ENCODE measurements around the gene PRPF40A. TPM values are rescaled to one million over a fixed set of nuclear protein-coding genes. Genes with fewer than 3 reads are reported as not detected.

Gene PRPF40A
- total and polyA plus RNA-seq, 2 of the 13 experiments (the other 11 are each of a cell fraction or from before 2014, with no cell fraction given): 146 to 207 TPM

- TF ChIP-seq NFE2L1 (CRISPR knock-in tag; IDR thresholded peaks at IDR 0.05; ENCODE audit: borderline replicate concordance) (no peak), SALL1 (CRISPR knock-in tag; IDR thresholded peaks at IDR 0.05) (no peak), ZNF460 (CRISPR knock-in tag; IDR thresholded peaks at IDR 0.05; ENCODE audit: borderline replicate concordance) (no peak), TERF1 (CRISPR knock-in tag; IDR thresholded peaks at IDR 0.05) (no peak), ZC3H13 (CRISPR knock-in tag; IDR thresholded peaks at IDR 0.05) (no peak), TOE1 (CRISPR knock-in tag; IDR thresholded peaks at IDR 0.05) (no peak), ESRRA (CRISPR knock-in tag; IDR thresholded peaks at IDR 0.05; ENCODE audit: low read depth) (no peak), ZSCAN9 (CRISPR knock-in tag; IDR thresholded peaks at IDR 0.05; ENCODE audit: borderline replicate concordance) (no peak), GTF3A (CRISPR knock-in tag; conservative IDR thresholded peaks at IDR 0.05) (no peak), NR1H2 (CRISPR knock-in tag; IDR thresholded peaks at IDR 0.05; ENCODE audit: borderline replicate concordance, low read depth) (no peak)
- TF ChIP-seq, protein P1, sequence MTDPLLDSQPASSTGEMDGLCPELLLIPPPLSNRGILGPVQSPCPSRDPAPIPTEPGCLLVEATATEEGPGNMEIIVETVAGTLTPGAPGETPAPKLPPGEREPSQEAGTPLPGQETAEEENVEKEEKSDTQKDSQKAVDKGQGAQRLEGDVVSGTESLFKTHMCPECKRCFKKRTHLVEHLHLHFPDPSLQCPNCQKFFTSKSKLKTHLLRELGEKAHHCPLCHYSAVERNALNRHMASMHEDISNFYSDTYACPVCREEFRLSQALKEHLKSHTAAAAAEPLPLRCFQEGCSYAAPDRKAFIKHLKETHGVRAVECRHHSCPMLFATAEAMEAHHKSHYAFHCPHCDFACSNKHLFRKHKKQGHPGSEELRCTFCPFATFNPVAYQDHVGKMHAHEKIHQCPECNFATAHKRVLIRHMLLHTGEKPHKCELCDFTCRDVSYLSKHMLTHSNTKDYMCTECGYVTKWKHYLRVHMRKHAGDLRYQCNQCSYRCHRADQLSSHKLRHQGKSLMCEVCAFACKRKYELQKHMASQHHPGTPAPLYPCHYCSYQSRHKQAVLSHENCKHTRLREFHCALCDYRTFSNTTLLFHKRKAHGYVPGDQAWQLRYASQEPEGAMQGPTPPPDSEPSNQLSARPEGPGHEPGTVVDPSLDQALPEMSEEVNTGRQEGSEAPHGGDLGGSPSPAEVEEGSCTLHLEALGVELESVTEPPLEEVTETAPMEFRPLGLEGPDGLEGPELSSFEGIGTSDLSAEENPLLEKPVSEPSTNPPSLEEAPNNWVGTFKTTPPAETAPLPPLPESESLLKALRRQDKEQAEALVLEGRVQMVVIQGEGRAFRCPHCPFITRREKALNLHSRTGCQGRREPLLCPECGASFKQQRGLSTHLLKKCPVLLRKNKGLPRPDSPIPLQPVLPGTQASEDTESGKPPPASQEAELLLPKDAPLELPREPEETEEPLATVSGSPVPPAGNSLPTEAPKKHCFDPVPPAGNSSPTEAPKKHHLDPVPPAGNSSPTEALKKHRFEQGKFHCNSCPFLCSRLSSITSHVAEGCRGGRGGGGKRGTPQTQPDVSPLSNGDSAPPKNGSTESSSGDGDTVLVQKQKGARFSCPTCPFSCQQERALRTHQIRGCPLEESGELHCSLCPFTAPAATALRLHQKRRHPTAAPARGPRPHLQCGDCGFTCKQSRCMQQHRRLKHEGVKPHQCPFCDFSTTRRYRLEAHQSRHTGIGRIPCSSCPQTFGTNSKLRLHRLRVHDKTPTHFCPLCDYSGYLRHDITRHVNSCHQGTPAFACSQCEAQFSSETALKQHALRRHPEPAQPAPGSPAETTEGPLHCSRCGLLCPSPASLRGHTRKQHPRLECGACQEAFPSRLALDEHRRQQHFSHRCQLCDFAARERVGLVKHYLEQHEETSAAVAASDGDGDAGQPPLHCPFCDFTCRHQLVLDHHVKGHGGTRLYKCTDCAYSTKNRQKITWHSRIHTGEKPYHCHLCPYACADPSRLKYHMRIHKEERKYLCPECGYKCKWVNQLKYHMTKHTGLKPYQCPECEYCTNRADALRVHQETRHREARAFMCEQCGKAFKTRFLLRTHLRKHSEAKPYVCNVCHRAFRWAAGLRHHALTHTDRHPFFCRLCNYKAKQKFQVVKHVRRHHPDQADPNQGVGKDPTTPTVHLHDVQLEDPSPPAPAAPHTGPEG (CRISPR knock-in tag; IDR thresholded peaks at IDR 0.05): no peak
- TF ChIP-seq, protein P2, sequence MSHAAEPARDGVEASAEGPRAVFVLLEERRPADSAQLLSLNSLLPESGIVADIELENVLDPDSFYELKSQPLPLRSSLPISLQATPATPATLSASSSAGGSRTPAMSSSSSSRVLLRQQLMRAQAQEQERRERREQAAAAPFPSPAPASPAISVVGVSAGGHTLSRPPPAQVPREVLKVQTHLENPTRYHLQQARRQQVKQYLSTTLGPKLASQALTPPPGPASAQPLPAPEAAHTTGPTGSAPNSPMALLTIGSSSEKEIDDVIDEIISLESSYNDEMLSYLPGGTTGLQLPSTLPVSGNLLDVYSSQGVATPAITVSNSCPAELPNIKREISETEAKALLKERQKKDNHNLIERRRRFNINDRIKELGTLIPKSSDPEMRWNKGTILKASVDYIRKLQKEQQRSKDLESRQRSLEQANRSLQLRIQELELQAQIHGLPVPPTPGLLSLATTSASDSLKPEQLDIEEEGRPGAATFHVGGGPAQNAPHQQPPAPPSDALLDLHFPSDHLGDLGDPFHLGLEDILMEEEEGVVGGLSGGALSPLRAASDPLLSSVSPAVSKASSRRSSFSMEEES (CRISPR knock-in tag; IDR thresholded peaks at IDR 0.05): no peak
- TF ChIP-seq, protein P3, sequence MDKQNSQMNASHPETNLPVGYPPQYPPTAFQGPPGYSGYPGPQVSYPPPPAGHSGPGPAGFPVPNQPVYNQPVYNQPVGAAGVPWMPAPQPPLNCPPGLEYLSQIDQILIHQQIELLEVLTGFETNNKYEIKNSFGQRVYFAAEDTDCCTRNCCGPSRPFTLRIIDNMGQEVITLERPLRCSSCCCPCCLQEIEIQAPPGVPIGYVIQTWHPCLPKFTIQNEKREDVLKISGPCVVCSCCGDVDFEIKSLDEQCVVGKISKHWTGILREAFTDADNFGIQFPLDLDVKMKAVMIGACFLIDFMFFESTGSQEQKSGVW (CRISPR knock-in tag; IDR thresholded peaks at IDR 0.05; ENCODE audit: borderline replicate concordance): no peak
These were observed 42.2 kb upstream of the PRPF40A start (continued) for GRCh38 chr2:152759290-152760072.

All from HepG2 (cell line).